ENCODE measurements around the gene EBLN1. TPM values are rescaled to one million over a fixed set of nuclear protein-coding genes. Genes with fewer than 3 reads are reported as not detected.

The EBLN1 gene
- total RNA-seq, 1 experiment from 2014 or later, result not detected

DNA sequence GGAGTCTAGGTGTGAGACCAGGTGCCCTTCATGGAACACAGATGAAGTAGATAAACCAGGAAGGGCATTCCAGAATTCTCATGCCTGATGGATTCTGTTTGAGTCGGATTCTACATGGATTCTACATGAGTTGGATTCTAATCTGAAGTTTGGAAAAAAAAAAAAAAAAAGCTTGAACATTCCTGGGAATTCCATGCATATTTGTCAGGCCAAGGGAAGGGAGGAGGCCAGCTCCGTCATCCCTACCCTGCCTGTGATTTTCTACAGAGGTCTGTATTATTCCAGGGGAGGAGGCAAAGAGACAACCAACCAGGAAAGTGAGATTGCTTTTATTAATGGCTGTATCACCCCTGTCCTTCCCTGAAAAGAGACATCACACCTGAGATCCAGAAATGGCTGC is 27.8 kb upstream of the EBLN1 start:
- no peak overlapping the region for H2AFZ ChIP-seq
- no peaks in the 10 kb centered on the region for H3K9me3 ChIP-seq (ENCODE audit: insufficient read depth, low read depth)
- BruUV-seq (replicated peaks), result no TSS peak
- peaks cover 30% of the 10 kb centered on the region; the same call in 1 of the 2 replicates for H3F3A ChIP-seq (ENCODE audit: insufficient read depth, low read depth)
- H3K4me3 ChIP-seq, result no peak overlapping the region
- H3K4me2 ChIP-seq, result no peak overlapping the region
- POLR2A ChIA-PET (ENCODE audit: unreplicated experiment), result no interaction called here
- intact Hi-C loops (cut with micrococcal nuclease; ENCODE audit: unreplicated experiment), result loop anchor here (5.0 kb wide), 1 partner anchor 182 kb away; no protein-coding TSS in a partner anchor
- peak overlapping the region; percentile 96; the same call in 1 of the 2 replicates for H3K27ac ChIP-seq
- no peaks in the 10 kb centered on the region for H3K27me3 ChIP-seq (ENCODE audit: insufficient read depth, low read depth)
- TF ChIP-seq, protein P1, sequence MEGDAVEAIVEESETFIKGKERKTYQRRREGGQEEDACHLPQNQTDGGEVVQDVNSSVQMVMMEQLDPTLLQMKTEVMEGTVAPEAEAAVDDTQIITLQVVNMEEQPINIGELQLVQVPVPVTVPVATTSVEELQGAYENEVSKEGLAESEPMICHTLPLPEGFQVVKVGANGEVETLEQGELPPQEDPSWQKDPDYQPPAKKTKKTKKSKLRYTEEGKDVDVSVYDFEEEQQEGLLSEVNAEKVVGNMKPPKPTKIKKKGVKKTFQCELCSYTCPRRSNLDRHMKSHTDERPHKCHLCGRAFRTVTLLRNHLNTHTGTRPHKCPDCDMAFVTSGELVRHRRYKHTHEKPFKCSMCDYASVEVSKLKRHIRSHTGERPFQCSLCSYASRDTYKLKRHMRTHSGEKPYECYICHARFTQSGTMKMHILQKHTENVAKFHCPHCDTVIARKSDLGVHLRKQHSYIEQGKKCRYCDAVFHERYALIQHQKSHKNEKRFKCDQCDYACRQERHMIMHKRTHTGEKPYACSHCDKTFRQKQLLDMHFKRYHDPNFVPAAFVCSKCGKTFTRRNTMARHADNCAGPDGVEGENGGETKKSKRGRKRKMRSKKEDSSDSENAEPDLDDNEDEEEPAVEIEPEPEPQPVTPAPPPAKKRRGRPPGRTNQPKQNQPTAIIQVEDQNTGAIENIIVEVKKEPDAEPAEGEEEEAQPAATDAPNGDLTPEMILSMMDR (conservative IDR thresholded peaks at IDR 0.05), result no peak
- no peak for TF ChIP-seq EZH2 (IDR thresholded peaks at IDR 0.05; ENCODE audit: low read depth)
- H4K20me1 ChIP-seq (ENCODE audit: insufficient read depth), result no peaks in the 10 kb centered on the region
- peaks cover 27% of the 10 kb centered on the region for H3K4me1 ChIP-seq (replicated peaks; ENCODE audit: insufficient read depth)
- no peaks in the 10 kb centered on the region for H3K9me2 ChIP-seq (ENCODE audit: insufficient read depth)
- H3K36me3 ChIP-seq (ENCODE audit: low read depth), result no peaks in the 10 kb centered on the region
- no peak for DNase-seq
- CTCF ChIA-PET, result interaction anchor here (0.6 kb wide), 1 partner anchor 12 kb away, joined by 3 read pairs; no protein-coding TSS in a partner anchor
- H3K79me2 ChIP-seq (ENCODE audit: low read depth), result no peaks in the 10 kb centered on the region

DNA sequence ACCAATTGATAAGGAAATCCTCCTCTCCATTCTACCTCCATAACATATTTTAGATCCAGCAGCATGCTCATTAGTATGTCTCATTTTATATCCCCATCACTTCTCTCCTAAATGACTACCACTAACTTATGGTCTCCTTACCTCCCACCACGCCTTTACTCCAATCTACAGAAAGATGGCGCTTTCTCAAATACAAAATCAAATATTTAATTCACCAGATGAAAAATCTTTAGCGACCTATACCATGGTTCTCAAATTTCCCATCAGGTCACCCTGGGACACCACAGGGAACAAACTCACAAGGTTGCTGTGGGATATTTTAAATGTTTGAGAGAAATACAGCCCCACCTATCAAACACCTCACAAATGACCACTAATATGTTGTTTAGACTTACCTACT is 27.0 kb upstream of the EBLN1 start:
- Histone ChIP-seq H3K27me3 (ENCODE audit: insufficient read depth, low read depth) (no peaks in the 10 kb centered on the region), H3F3A (ENCODE audit: insufficient read depth, low read depth) (peaks cover 30% of the 10 kb centered on the region; the same call in 1 of the 2 replicates), H2AFZ (no peak overlapping the region), H3K4me2 (no peak overlapping the region), H3K79me2 (ENCODE audit: low read depth) (no peaks in the 10 kb centered on the region), H3K4me1 (replicated peaks; ENCODE audit: insufficient read depth) (peaks cover 27% of the 10 kb centered on the region), H3K9me2 (ENCODE audit: insufficient read depth) (no peaks in the 10 kb centered on the region), H4K20me1 (ENCODE audit: insufficient read depth) (no peaks in the 10 kb centered on the region), H3K9me3 (ENCODE audit: insufficient read depth, low read depth) (no peaks in the 10 kb centered on the region), H3K4me3 (no peak overlapping the region), H3K36me3 (ENCODE audit: low read depth) (no peaks in the 10 kb centered on the region), H3K27ac (no peak overlapping the region)
- intact Hi-C loops (cut with micrococcal nuclease; ENCODE audit: unreplicated experiment), result loop anchor here (5.0 kb wide), 1 partner anchor 182 kb away; no protein-coding TSS in a partner anchor
- TF ChIP-seq, protein P1 (conservative IDR thresholded peaks at IDR 0.05), result no peak
- TF ChIP-seq EZH2 (IDR thresholded peaks at IDR 0.05; ENCODE audit: low read depth), result no peak
- ChIA-PET POLR2A (ENCODE audit: unreplicated experiment) (no interaction called here), CTCF (no interaction called here)
- DNase-seq, result no peak
- no TSS peak for BruUV-seq (replicated peaks)

DNA sequence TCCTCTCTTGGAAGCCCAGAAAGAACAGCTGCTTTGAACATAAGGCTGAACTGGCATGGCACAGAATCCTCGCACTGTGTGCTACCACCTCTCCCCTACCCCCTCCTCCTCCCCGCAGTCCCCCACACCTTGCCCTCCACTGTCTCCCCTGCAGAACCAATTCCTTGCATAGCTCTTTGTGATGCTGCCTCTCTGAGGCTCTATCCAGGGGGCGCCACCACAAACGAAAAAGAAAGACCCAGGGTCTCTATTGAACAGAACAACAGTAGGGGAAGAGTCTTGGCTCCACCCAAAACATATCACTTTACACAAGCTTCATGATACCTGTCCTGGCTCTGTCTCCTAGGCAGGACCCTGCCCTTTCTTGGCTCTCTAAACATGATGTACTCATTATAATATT is 26.2 kb upstream of the EBLN1 start:
- peaks cover 27% of the 10 kb centered on the region for H3K4me1 ChIP-seq (replicated peaks; ENCODE audit: insufficient read depth)
- H3F3A ChIP-seq (ENCODE audit: insufficient read depth, low read depth), result peaks cover 30% of the 10 kb centered on the region; the same call in 1 of the 2 replicates
- BruUV-seq (replicated peaks), result no TSS peak
- no peak overlapping the region for H2AFZ ChIP-seq
- no peak overlapping the region for H3K27ac ChIP-seq
- no peaks in the 10 kb centered on the region for H3K27me3 ChIP-seq (ENCODE audit: insufficient read depth, low read depth)
- intact Hi-C loops (cut with micrococcal nuclease; ENCODE audit: unreplicated experiment), result no loop called here
- TF ChIP-seq EZH2 (IDR thresholded peaks at IDR 0.05; ENCODE audit: low read depth), result no peak
- TF ChIP-seq, protein P1 (conservative IDR thresholded peaks at IDR 0.05), result no peak
- H3K9me2 ChIP-seq (ENCODE audit: insufficient read depth), result no peaks in the 10 kb centered on the region
- ChIA-PET CTCF (interaction anchor here (0.6 kb wide), 1 partner anchor 664 kb away, joined by 4 read pairs; no protein-coding TSS in a partner anchor), POLR2A (ENCODE audit: unreplicated experiment) (no interaction called here)
- no peaks in the 10 kb centered on the region for H4K20me1 ChIP-seq (ENCODE audit: insufficient read depth)
- H3K79me2 ChIP-seq (ENCODE audit: low read depth), result no peaks in the 10 kb centered on the region
- no peaks in the 10 kb centered on the region for H3K9me3 ChIP-seq (ENCODE audit: insufficient read depth, low read depth)
- DNase-seq, result no peak
- H3K36me3 ChIP-seq (ENCODE audit: low read depth), result no peaks in the 10 kb centered on the region
- no peak overlapping the region for H3K4me3 ChIP-seq
- no peak overlapping the region for H3K4me2 ChIP-seq
